Stromal cell of bone marrow (primary cell): ENCODE measurements around the gene KIF13A.
"Not testable (repeated sequence)": the region's sequence is repeated elsewhere in the genome, so short reads cannot be mapped to it uniquely, and the experiment has no call there.

Source experiments
- DNase-seq: peaks from one replicate; pipeline ENCODE4 v3.0.0-alpha.2; 2012; ENCODE audit warnings: low read depth

KIF13A gene

GRCh38 chr6:17987447-17987696 lies at the start of gene KIF13A:
KIF13A (minus strand) TSS chr6:17987635; CDS start chr6:17987463, 172 bp downstream.
- DNase-seq: no peak

- DNase-seq: no peak
Observed at GRCh38 chr6:18036781-18037180, 49.3 kb upstream of the KIF13A start.

GRCh38 chr6:18035330-18035854 lies 48.0 kb upstream of the KIF13A start:
- DNase-seq: no peak

GRCh38 chr6:18034798-18035202 lies 47.4 kb upstream of the KIF13A start:
- no peak for DNase-seq

GRCh38 chr6:18031680-18032256 lies 44.3 kb upstream of the KIF13A start:
- no peak for DNase-seq

- DNase-seq: no peak
Observed at GRCh38 chr6:18031189-18031588, 43.8 kb upstream of the KIF13A start.

- no peak for DNase-seq
Observed at GRCh38 chr6:18028332-18028731, 40.9 kb upstream of the KIF13A start.

- no peak for DNase-seq
Observed at GRCh38 chr6:18025596-18025995, 38.2 kb upstream of the KIF13A start.

- DNase-seq: no peak
Observed at GRCh38 chr6:18024876-18025275, 37.4 kb upstream of the KIF13A start.

GRCh38 chr6:18023891-18024290 lies 36.5 kb upstream of the KIF13A start:
- no peak for DNase-seq

- DNase-seq: no peak
Observed at GRCh38 chr6:18022398-18023231, 35.2 kb upstream of the KIF13A start.

GRCh38 chr6:18021166-18021850 lies 33.9 kb upstream of the KIF13A start:
- DNase-seq: no peak

- DNase-seq: not testable (repeated sequence)
Observed at GRCh38 chr6:18020545-18020944, 33.1 kb upstream of the KIF13A start.

- no peak for DNase-seq
Observed at GRCh38 chr6:18019539-18020534, 32.4 kb upstream of the KIF13A start.

- DNase-seq: not testable (repeated sequence)
Observed at GRCh38 chr6:18019133-18019532, 31.7 kb upstream of the KIF13A start.

- no peak for DNase-seq
Observed at GRCh38 chr6:18016698-18017097, 29.3 kb upstream of the KIF13A start.

GRCh38 chr6:18016133-18016532 lies 28.7 kb upstream of the KIF13A start:
- DNase-seq: no peak

- DNase-seq: no peak
Observed at GRCh38 chr6:18011287-18011686, 23.9 kb upstream of the KIF13A start.

GRCh38 chr6:18010540-18010939 lies 23.1 kb upstream of the KIF13A start:
- not testable (repeated sequence) for DNase-seq

- DNase-seq: no peak
Observed at GRCh38 chr6:18004256-18004985, 17.0 kb upstream of the KIF13A start.

- no peak for DNase-seq
Observed at GRCh38 chr6:17999425-17999824, 12.0 kb upstream of the KIF13A start.
